Muscle layer of colon (tissue), 2 donors: ENCODE results near the gene PAK6.

ENCODE experiments used
- H3K27ac ChIP-seq: one replicate; pipeline ENCODE4 v1.7.0; 2013; ENCODE audit warnings: low read depth, mild to moderate bottlenecking, low read length, moderate library complexity
- H3K27me3 ChIP-seq, 2 donors: one replicate each; pipeline ENCODE4 v1.7.0; 2013; ENCODE audit warnings: low read length in 2 of 2, mild to moderate bottlenecking in 2 of 2; ENCODE audit not compliant: insufficient read depth in 2 of 2, control insufficient read depth in 1 of 2
- H3K36me3 ChIP-seq: one replicate; pipeline ENCODE4 v1.7.0; 2013; ENCODE audit warnings: mild to moderate bottlenecking, low read length; ENCODE audit not compliant: insufficient read depth
- H3K4me1 ChIP-seq: one replicate; pipeline ENCODE4 v1.7.0; 2013; ENCODE audit warnings: mild to moderate bottlenecking, low read length; ENCODE audit not compliant: insufficient read depth
- H3K4me3 ChIP-seq, 2 donors: one replicate each; pipeline ENCODE4 v1.7.0; 2013; ENCODE audit warnings: low read length in 2 of 2, low read depth in 1 of 2, mild to moderate bottlenecking in 1 of 2, moderate library complexity in 1 of 2
- H3K9ac ChIP-seq: one replicate; pipeline ENCODE4 v1.7.0; 2013; ENCODE audit warnings: low read length
- H3K9me3 ChIP-seq: one replicate; pipeline ENCODE4 v1.7.0; 2013; ENCODE audit warnings: mild to moderate bottlenecking, low read length
- donor health status: abdominal sarcoma.
- donor health status: Adenocarcinoma of cecum.

PAK6 gene

GRCh38 chr15:40229956-40230355 is 8.9 kb upstream of the PAK6 start:
- H3K9ac ChIP-seq: no peak overlapping the region
- no peaks in the 10 kb centered on the region for H3K36me3 ChIP-seq
- no peaks in the 10 kb centered on the region for H3K9me3 ChIP-seq
- H3K27me3 ChIP-seq: no peaks in the 10 kb centered on the region
- H3K4me1 ChIP-seq: no peaks in the 10 kb centered on the region
- H3K27ac ChIP-seq: no peak overlapping the region
- H3K4me3 ChIP-seq: no peak overlapping the region

GRCh38 chr15:40232625-40233070 is 6.2 kb upstream of the PAK6 start:
- H3K4me3 ChIP-seq: no peak overlapping the region

DNA sequence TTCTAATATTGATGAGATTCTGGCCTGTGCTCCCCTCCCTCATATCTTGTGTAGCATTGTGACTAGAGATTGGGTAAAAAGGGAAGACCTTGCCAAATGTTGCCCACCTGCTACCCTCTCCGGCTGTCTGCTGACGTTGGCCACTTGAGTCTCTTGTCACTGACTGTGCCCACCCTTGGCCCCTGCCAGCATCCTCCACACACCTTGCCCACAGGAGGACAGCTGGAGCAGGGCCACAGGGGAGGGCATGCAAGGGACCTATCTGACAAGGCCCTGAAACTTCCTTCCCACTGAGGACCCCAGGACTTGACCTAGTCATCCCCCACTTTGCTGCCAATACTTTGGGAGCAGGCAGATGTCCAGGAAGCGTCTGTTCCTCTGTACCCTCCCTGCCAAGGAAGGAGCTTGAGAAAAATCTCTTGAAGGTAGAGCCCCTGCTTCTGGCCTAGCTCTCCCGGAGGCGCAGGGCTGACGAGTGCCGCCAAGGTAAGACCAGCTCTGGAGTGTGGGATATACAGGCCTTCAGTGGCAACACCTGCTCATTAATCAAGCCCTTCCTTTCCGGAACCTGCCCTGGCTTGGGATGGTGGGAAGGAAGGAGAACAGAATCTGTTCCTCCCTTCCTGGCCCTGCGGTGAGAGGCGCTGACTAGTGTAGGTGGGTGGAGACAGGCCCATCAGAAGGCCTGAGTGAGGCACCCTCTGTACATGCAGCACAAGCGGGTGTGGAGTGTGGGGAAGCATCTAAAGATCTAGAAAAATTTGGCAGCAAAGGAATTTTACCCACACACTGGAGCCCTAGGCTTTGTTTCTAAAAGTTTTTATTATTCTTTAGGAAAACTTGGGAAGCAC is 4.9 kb upstream of the PAK6 start:
- Histone ChIP-seq H3K9ac (no peak overlapping the region), H3K27me3 (no peaks in the 10 kb centered on the region), H3K4me3 (no peak overlapping the region), H3K9me3 (no peaks in the 10 kb centered on the region), H3K4me1 (no peaks in the 10 kb centered on the region), H3K27ac (no peak overlapping the region), H3K36me3 (no peaks in the 10 kb centered on the region)

More at GRCh38 chr15:40232625-40233070, 6.2 kb upstream of the PAK6 start:
- Histone ChIP-seq H3K9me3 (no peaks in the 10 kb centered on the region), H3K27me3 (no peaks in the 10 kb centered on the region), H3K9ac (no peak overlapping the region), H3K36me3 (no peaks in the 10 kb centered on the region), H3K27ac (no peak overlapping the region), H3K4me1 (no peaks in the 10 kb centered on the region)

- Histone ChIP-seq H3K9me3 (no peaks in the 10 kb centered on the region), H3K27me3 (peaks cover 0 to 5% of the 10 kb centered on the region in 2 donors), H3K4me3 (no peak overlapping the region), H3K9ac (no peak overlapping the region), H3K4me1 (no peaks in the 10 kb centered on the region), H3K36me3 (no peaks in the 10 kb centered on the region), H3K27ac (no peak overlapping the region)
These were observed 4.1 kb upstream of the PAK6 start for GRCh38 chr15:40234783-40235182.

DNA sequence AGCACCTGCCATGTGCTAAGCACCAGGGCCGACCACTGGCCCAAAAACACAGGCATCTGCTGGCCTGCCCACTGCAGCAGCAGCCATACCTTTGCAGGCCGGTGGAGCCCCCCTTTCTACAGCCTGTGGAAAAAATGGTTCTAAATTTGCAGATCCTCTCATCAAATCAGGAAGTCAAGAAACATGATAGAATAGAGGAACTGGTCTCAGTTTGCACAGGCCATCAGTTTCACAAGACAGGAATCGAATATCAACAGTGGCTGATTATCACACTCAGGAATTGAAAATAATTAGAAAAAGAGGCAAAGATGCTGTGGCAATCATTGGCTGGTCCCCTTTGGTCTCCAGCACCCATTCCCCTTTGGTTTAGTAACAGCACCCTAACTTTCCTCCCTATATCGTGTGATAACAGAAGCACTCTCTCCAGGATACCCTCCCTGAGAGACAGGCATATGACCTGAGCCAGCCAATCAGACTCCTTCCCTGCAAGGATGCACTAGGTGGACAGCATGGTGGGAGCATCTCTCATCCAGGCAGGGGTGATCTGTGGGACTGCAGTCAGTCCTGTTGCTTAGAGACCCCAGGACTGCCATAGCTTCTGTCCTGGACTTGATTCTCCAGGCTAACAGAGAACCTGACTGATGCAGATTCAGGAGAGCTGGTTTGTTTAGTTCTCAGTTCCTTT is 3.5 kb upstream of the PAK6 start:
- no peaks in the 10 kb centered on the region for H3K36me3 ChIP-seq
- H3K27me3 ChIP-seq: peaks cover 0 to 7% of the 10 kb centered on the region in 2 donors
- no peaks in the 10 kb centered on the region for H3K9me3 ChIP-seq
- H3K4me1 ChIP-seq: no peaks in the 10 kb centered on the region
- no peak overlapping the region for H3K27ac ChIP-seq
- no peak overlapping the region for H3K9ac ChIP-seq
- no peak overlapping the region for H3K4me3 ChIP-seq

- no peak overlapping the region for H3K9ac ChIP-seq
- no peaks in the 10 kb centered on the region for H3K9me3 ChIP-seq
- H3K36me3 ChIP-seq: no peaks in the 10 kb centered on the region
- H3K27ac ChIP-seq: no peak overlapping the region
- no peak overlapping the region for H3K4me3 ChIP-seq
- H3K27me3 ChIP-seq: peaks cover 0 to 12% of the 10 kb centered on the region in 2 donors
- H3K4me1 ChIP-seq: no peaks in the 10 kb centered on the region
These were observed 485 bp downstream of the PAK6 start for GRCh38 chr15:40239404-40239692.

- Histone ChIP-seq H3K9ac (no peak overlapping the region), H3K36me3 (no peaks in the 10 kb centered on the region), H3K27ac (no peak overlapping the region), H3K27me3 (peaks cover 0 to 12% of the 10 kb centered on the region in 2 donors), H3K9me3 (no peaks in the 10 kb centered on the region), H3K4me3 (no peak overlapping the region), H3K4me1 (no peaks in the 10 kb centered on the region)
These were observed 1.1 kb downstream of the PAK6 start for GRCh38 chr15:40239693-40240618.

DNA sequence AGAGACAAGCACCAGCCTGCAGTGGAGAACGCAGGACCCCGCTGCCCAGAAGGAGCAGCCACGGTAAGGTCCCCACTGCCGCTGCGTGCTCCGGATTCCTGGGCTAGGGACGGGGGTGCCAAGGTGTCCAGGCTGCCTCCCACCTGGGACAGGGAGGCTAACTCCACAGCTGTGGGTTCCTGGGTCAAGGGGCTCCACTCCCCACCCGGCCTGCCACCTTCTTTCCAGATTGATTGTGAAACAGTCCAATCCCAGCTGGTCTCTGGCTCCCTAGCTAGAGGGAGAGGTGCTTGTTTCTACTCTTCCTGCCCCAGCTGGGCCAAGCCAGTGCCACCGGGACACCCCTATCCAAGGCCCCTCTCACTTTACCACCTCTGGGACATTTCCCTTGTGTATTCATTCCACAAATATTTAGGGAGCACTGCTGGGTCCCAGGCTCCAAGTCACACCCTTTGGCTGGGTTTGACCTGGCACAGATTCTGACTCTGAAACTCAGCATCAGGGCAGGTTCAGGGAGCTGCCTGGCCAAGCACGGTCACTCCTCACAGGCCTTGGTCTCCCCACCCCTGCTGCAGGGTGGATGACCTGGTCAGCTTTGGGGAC is 1.9 kb downstream of the PAK6 start:
- Histone ChIP-seq H3K9me3 (no peaks in the 10 kb centered on the region), H3K27ac (no peak overlapping the region), H3K9ac (no peak overlapping the region)

DNA sequence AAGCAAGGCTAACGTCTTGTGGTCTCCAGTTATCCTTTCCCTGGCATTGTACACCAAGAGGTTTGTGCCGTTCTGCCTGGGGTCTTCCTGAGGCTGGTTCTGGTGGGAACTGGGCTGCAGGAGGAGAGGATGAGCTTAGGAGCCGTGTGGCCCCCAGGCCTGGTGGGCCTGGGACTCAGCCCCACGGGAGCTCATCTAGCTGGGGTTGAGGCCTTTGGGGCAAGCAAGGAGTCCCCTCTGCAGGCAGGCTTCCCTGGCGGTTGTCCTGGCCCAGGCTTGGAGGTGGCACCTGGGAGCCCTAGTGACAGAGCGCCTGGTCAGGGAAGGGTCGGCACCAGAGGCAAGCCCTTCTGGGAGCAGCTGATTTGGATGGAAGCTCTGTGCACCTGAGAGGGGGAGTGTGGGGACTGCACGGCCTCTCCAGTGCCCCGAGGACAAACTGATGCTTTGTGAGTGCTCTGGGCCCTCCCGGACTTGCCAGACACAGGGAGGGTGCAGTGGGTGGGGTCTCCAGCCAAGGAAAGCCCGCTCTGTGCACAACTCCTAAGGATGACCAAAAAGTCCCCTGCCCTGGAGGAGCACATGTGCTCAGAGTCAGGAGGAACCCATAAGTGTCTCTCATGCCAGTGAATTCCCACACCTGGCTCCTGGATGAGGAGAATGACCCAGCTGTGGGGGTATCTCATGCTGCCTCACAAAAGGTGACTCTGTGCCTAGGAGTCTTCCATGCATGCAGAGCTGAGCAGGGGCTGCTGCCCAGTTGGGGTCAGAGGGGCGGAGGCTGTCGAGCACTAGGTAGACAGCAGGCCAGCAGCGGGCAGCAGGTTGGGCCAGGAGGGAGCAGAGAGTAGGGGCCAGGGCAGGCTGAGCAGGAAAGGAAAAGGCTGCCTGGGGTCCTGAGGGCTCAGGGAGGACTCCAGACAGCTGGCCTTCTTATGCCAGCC is 2.7 kb downstream of the PAK6 start:
- H3K9ac ChIP-seq: no peak overlapping the region
- no peaks in the 10 kb centered on the region for H3K4me1 ChIP-seq
- H3K27ac ChIP-seq: no peak overlapping the region
- H3K4me3 ChIP-seq: no peak overlapping the region
- no peaks in the 10 kb centered on the region for H3K9me3 ChIP-seq
- no peaks in the 10 kb centered on the region for H3K36me3 ChIP-seq
- H3K27me3 ChIP-seq: peaks cover 0 to 12% of the 10 kb centered on the region in 2 donors

More for the DNA sequence above, 1.9 kb downstream of the PAK6 start:
- Histone ChIP-seq H3K4me3 (no peak overlapping the region), H3K27me3 (peaks cover 0 to 12% of the 10 kb centered on the region in 2 donors), H3K36me3 (no peaks in the 10 kb centered on the region), H3K4me1 (no peaks in the 10 kb centered on the region)

GRCh38 chr15:40242213-40242599 is 3.3 kb downstream of the PAK6 start:
- H3K27ac ChIP-seq: no peak overlapping the region
- no peaks in the 10 kb centered on the region for H3K4me1 ChIP-seq
- H3K9ac ChIP-seq: no peak overlapping the region
- H3K27me3 ChIP-seq: peaks cover 0 to 12% of the 10 kb centered on the region in 2 donors
- no peak overlapping the region for H3K4me3 ChIP-seq
- no peaks in the 10 kb centered on the region for H3K9me3 ChIP-seq
- H3K36me3 ChIP-seq: no peaks in the 10 kb centered on the region
